GM23338 (cell line): ENCODE results near the gene TBC1D9B.

Experiments used
- CREB1 ChIP-seq: fragments of 250-450 bp; sonication (Bioruptor Pico); IDR thresholded peaks from 2 replicates; pipeline ENCODE4 v1.5.0; 2020; ENCODE audit warnings: low read depth, mild to moderate bottlenecking, moderate library complexity
- CTCF ChIP-seq, 2 experiments: fragments of 200-600 bp in 1 of 2; sonication (generic) in 1 of 2; conservative IDR thresholded peaks; 2 replicates each; pipeline versions ENCODE4 v1.5.1 to v1.6.1; 2016 to 2017; ENCODE audit warnings: antibody characterized with exemption in 2 of 2, low read depth in 2 of 2, mild to moderate bottlenecking in 2 of 2, moderate library complexity in 1 of 2
- EZH2 ChIP-seq: fragments of 200-600 bp; sonication (generic); IDR thresholded peaks from one replicate; pipeline ENCODE4 v1.8.0; 2017; ENCODE audit warnings: antibody characterized with exemption, mild to moderate bottlenecking, low read depth; ENCODE audit not compliant: unreplicated experiment
- EZH2phosphoT487 ChIP-seq: fragments of 200-600 bp; sonication (generic); IDR thresholded peaks from one replicate; pipeline ENCODE4 v1.8.1; 2018; ENCODE audit warnings: antibody characterized with exemption; ENCODE audit not compliant: unreplicated experiment
- POLR2AphosphoS5 ChIP-seq: IDR thresholded peaks from 2 replicates; pipeline ENCODE4 v1.6.1; 2016; ENCODE audit warnings: antibody characterized with exemption, low read depth
- REST ChIP-seq: IDR thresholded peaks from one replicate; pipeline ENCODE4 v1.6.1; 2018; ENCODE audit warnings: antibody characterized with exemption; ENCODE audit not compliant: unreplicated experiment

GRCh38 chr5:179839328-179840256 is 68.1 kb downstream of the TBC1D9B start:
- no peak for TF ChIP-seq CTCF (conservative IDR thresholded peaks at IDR 0.05; ENCODE audit: low read depth in 2 of 2)
- 0 out of 2 replicates have a peak, but pooled peaks have one; percentile 11 for TF ChIP-seq POLR2AphosphoS5
- TF ChIP-seq REST, result no peak
- TF ChIP-seq EZH2phosphoT487, result no peak
- TF ChIP-seq CREB1 (CRISPR knock-in tag), result no peak
- no peak for TF ChIP-seq EZH2
